Stimulated activated CD8-positive, alpha-beta memory T cell treated with anti-CD3 and anti-CD28 coated beads, Interleukin-2, amount 100 ng/mL, for 48 hours (primary cell): ENCODE measurements around the gene GOT1.

Source experiments
- DNase-seq, 2 donors: peaks; one replicate each; pipeline ENCODE4 v3.0.0-alpha.2; 2020; ENCODE audit warnings: low read depth in 2 of 2

Gene GOT1

GRCh38 chr10:99430451-99431189, at the start of gene GOT1:
TSS of gene GOT1 (minus strand) at chr10:99430624. CDS start at chr10:99430565, 59 bp downstream.
- DNase-seq = peak; percentile 86 to 92

- no peak for DNase-seq
Observed at GRCh38 chr10:99470327-99470726, 39.9 kb upstream of the GOT1 start.

- DNase-seq = no peak
Observed at GRCh38 chr10:99467236-99467999, 37.0 kb upstream of the GOT1 start.

- no peak for DNase-seq
Observed at GRCh38 chr10:99466632-99467223, 36.3 kb upstream of the GOT1 start.

GRCh38 chr10:99461230-99461629, 30.8 kb upstream of the GOT1 start:
- DNase-seq = no peak

- DNase-seq = no peak
Observed at GRCh38 chr10:99460070-99460469, 29.6 kb upstream of the GOT1 start.

- DNase-seq = no peak
Observed at GRCh38 chr10:99459217-99459616, 28.8 kb upstream of the GOT1 start.

GRCh38 chr10:99457813-99458212, 27.4 kb upstream of the GOT1 start:
- no peak for DNase-seq

- no peak for DNase-seq
Observed at GRCh38 chr10:99456931-99457288, 26.5 kb upstream of the GOT1 start.

GRCh38 chr10:99456207-99456930, 25.9 kb upstream of the GOT1 start:
- no peak for DNase-seq

- DNase-seq = no peak
Observed at GRCh38 chr10:99451981-99452380, 21.6 kb upstream of the GOT1 start.

- DNase-seq = no peak
Observed at GRCh38 chr10:99451499-99451788, 21.0 kb upstream of the GOT1 start.

GRCh38 chr10:99450624-99451498, 20.4 kb upstream of the GOT1 start:
- no peak for DNase-seq

- no peak for DNase-seq
Observed at GRCh38 chr10:99450156-99450555, 19.7 kb upstream of the GOT1 start.

GRCh38 chr10:99449023-99449422, 18.6 kb upstream of the GOT1 start:
- no peak for DNase-seq

GRCh38 chr10:99444383-99445045, 14.1 kb upstream of the GOT1 start:
- no peak for DNase-seq

- no peak for DNase-seq
Observed at GRCh38 chr10:99443500-99443899, 13.1 kb upstream of the GOT1 start.

- no peak for DNase-seq
Observed at GRCh38 chr10:99442394-99442793, 12.0 kb upstream of the GOT1 start.

GRCh38 chr10:99438890-99439289, 8.5 kb upstream of the GOT1 start:
- no peak for DNase-seq

GRCh38 chr10:99435986-99436638, 5.7 kb upstream of the GOT1 start:
- no peak for DNase-seq
